ENCODE measurements around the gene TRIM47. TPM values are rescaled to one million over a fixed set of nuclear protein-coding genes. Genes with fewer than 3 reads are reported as not detected.
"Not testable (repeated sequence)": the region's sequence is repeated elsewhere in the genome, so short reads cannot be mapped to it uniquely, and the experiment has no call there.

The TRIM47 gene
- total RNA-seq, 1 donor from 2014 or later: 39.5 TPM

DNA sequence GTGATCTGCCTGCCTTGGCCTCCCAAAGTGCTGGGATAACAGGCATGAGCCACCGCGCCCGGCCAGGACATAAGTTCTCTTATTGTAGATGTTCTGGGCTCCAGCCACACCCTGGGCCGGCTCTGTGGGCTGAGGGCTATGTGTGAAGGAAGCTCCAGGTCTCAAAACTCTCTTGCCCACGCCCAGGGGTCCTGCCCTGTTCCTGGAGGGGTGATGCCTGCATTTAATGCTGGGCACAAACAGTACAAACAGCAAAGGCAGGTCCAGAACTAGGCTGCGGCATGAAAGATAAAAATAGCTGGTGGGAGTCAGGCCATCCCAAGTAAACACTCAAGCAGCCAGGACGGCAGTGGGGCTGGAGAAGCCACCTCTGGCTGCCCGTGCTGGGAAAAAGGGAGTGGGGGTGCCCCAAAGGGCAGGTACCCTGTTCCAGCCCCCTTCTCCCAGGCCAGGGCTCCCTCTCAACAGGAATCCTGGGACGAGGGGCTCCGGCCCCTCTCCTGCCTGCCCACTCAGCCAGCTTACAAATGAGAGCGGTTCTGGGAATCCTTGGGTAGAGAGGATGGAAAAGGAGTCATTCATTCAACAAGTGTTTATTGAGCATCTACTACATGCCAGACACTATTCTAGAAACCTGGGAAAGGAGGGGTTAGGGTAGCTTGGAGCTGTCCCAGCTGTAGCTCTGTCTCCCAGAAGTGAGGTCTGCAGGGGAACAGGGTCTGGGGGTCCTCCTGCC, 4.6 kb downstream of the TRIM47 start:
- intact Hi-C loops (cut with DNase I): no loop called here

DNA sequence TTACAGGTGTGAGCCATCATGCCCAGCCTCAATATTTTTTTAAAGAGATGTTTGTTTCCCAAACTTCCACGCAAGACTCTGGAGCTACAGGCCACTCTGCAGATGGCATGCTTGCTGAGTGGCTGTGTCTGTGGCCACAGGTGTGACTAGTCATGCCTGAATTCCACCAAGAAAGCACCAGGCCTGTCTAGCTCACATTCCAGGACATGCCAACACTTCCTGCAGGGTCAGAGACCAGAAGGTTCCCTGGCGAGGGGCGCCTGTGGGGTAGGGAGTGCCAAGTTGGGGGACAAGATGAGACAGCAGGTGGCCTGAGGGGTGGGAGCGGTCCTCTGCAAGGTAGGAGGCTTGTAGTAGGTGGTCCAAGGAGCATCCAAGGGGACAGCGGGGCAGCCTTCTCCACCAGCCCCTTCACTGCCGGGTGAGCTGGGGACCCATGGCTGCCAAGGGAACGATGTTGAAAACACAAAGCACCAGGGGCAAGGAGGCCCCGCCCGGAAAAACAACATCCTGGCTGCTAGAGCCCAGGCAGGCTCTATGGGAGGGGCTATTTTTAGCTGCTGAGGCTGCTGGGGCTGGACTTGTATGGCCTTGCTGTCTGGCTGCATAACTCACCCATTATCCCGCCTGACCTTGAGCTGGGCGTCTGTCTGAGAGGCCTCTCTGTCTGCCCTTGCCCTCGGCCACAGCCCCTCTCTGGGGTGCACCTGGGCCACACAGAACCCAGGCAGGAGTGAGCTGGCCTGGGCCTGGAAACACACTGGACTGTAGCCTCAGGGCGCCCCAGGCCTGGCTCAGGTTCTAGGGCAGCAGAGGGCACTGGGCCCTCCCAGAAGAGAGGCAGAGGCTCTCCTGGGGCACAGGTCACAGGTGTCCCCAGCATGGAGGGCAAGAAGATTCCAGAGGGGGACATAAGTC, 5.7 kb downstream of the TRIM47 start:
- intact Hi-C loops (cut with DNase I): no loop called here
- DNase-seq (ENCODE audit: low spot score): peak; percentile 88

More for the DNA sequence above, 4.6 kb downstream of the TRIM47 start:
- no peak for DNase-seq (ENCODE audit: low spot score)

DNA sequence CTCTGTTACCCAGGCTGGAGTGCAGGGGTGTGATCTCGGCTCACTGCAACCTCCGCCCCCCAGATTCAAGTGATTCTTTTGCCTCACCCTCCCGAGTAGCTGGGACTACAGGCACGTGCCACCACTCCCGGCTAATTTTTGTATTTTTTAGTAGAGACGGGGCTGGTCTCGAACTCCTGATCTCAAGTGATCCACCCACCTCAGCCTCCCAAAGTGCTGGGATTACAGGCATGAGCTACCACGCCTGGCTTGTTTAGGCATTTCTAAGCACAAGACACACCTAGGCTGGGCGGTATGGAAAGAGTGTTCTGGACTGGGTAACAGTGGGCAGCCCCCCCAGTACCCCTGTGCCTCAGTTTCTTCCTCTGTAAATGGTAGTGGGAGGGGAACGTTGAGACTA, 8.2 kb downstream of the TRIM47 start:
- DNase-seq (ENCODE audit: low spot score); intact Hi-C loops (cut with DNase I): not testable (repeated sequence)

DNA sequence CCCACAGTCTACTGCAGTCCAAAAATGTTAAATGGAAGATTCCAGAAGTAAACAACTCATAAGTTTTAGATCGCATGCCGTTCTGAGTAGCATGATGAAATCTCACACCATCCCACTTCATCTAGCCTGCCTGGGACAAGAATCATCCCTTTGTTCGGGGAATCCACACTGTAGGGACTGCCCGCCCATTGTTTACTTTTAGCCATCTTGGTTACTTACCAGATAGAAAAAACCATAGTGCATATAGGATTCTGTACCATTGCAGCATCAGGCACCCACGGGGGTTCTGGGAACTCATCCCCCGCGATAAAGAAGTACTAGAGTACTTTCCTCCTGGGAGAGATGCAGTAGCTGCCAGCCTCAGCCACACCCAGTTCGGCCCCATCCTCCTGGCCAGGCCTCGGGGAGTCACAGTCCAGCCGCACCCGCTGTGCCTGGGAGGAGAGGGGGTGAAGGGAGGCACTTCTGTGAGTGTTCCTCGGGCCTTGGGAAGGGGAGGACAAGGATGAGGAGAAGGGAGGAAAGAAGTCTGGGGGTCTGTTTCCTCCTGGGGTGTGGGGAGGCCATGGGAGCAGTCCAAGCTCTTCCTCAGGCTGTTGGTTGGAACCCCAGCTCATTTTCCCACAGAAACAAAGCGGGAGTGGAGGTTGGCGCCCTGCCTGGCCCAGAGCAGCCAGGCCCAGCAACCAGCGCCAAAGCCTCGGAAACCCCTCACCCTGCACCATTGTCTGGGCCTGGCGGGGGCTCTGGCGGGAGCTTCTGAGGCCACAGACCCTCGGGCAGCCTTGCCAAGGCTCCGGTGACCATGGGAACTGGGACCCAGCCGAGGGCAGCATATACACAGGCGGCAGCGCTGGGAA, 8.9 kb downstream of the TRIM47 start:
- intact Hi-C loops (cut with DNase I): no loop called here
- no peak for DNase-seq (ENCODE audit: low spot score)

DNA sequence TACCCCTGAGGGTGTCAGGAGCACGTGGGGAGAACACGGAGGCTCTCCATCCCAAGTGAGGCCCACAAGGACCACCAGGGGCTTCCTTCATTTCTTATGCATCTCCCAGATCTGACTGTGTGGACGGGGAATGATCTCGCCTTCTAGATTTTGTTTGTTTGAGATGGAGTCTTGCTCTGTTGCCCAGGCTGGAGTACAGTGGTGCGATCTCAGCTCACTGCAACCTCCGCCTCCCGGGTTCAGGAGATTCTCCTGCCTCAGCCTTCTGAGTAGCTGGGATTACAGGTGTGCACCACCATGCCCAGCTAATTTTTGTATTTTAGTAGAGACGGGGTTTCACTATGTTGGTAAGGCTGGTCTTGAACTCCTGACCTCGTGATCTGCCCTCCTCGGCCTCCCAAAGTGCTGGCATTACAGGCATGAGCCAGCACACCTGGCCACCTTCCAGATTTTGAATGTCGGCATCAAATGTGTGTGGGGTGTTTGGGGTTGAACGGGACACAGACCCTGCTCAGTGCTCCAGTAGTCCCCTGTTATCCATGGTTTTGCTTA, 9.6 kb downstream of the TRIM47 start:
- intact Hi-C loops (cut with DNase I); DNase-seq (ENCODE audit: low spot score): not testable (repeated sequence)

DNA sequence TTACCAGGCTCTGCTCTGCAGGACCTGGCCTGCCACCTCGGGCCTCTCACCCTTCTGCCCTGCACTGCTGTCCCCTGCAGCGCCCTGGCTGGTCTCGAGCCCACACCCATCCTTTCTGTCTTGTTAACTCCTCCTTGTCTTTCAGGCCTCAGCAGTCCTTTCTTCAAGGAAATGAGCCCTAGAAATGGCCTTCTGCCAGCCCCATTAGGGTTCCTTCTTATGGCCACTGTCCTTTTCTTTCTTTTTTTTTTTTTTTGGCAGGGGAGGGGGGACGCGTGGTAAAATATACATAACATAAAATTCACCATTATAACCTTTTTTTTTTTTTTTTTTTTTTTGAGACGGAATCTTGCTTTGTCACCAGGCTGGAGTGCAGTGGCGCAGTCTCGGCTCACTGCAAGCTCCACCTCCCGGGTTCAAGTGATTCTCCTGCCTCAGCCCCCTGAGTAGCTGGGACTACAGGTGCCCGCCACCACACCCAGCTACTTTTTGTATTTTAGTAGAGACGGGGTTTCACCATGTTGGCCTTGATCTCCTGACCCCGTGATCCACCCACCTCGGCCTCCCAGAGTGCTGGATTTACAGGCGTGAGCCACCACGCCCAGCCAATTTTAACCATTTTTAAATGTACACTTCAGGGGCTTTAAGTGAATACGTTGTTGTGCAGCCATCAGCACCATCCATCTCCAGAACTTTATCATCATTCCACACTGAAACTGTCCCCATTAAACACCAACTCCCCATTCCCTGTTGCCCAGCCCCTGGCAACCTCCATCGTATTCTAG, 12.8 kb downstream of the TRIM47 start:
- intact Hi-C loops (cut with DNase I); DNase-seq (ENCODE audit: low spot score): not testable (repeated sequence)

- intact Hi-C loops (cut with DNase I); DNase-seq (ENCODE audit: low spot score): not testable (repeated sequence)
Observed at GRCh38 chr17:75864887-75865286, 13.5 kb downstream of the TRIM47 start.

DNA sequence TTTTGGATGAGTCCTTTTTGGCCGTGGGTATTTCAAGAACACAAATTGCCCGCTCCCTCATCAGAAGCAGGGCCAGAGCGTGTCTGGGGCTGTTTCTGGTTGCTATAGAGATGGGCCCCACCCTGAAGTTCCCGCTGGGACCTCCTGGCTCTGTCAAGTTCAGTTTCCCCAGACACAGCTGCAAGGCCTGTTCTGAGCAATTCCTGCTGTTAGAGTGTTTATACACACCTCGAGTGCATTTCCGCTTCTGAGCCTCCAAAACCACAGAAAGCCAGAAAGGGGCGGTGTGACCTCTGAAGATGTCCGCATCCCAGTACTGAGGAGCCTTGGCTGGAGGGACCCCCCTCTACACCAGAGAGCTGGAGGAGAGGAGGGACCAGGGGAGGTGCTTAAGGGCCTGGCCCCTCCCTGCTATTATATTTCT, 13.9 kb downstream of the TRIM47 start:
- intact Hi-C loops (cut with DNase I): no loop called here
- no peak for DNase-seq (ENCODE audit: low spot score)

DNA sequence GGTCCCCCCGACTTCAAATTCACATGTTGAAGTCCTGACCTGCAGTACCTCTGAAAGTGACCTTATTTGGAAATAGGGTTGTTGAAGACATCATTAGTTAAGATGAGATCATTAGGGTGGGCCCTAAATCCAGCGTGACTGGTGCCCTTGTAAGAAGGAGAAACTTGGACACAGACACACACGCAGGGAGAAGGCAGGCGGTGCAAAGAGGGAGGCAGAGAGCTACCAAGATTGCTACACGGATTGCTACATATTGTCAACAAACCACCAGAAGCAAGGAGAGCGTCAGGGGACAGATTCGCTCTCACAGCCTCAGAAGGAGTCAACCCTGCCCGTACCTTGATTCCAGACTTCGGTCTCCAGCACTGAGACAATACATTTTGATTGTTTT, 16.5 kb downstream of the TRIM47 start:
- intact Hi-C loops (cut with DNase I): no loop called here
- no peak for DNase-seq (ENCODE audit: low spot score)

- intact Hi-C loops (cut with DNase I): not testable (repeated sequence)
Observed at GRCh38 chr17:75859358-75859757, 19.0 kb downstream of the TRIM47 start.

GRCh38 chr17:75856062-75856756, 22.2 kb downstream of the TRIM47 start:
- intact Hi-C loops (cut with DNase I): loop anchor here (2.0 kb wide), 1 partner anchor 41 kb away; the partner anchor contains the start of gene TRIM65
- no peak for DNase-seq (ENCODE audit: low spot score)

More at GRCh38 chr17:75859358-75859757, 19.0 kb downstream of the TRIM47 start:
- DNase-seq (ENCODE audit: low spot score): not testable (repeated sequence)

GRCh38 chr17:75855310-75856061, 22.9 kb downstream of the TRIM47 start, which contains the start of gene WBP2:
Gene WBP2, minus strand, starts transcription at chr17:75855335. Its CDS starts 38 bp downstream, at chr17:75855297.
- intact Hi-C loops (cut with DNase I): loop anchor here (1.0 to 2.0 kb wide), 3 partner anchors 22 to 71 kb away; partner anchors contain the start of genes TRIM65 and UNK
- peak; percentile 98 for DNase-seq (ENCODE audit: low spot score)

- intact Hi-C loops (cut with DNase I): loop anchor here (1.0 to 2.0 kb wide), 2 partner anchors 22 to 70 kb away; partner anchors contain the start of gene UNK
- no peak for DNase-seq (ENCODE audit: low spot score)
Observed at GRCh38 chr17:75854881-75855309, 23.5 kb downstream of the TRIM47 start.

DNA sequence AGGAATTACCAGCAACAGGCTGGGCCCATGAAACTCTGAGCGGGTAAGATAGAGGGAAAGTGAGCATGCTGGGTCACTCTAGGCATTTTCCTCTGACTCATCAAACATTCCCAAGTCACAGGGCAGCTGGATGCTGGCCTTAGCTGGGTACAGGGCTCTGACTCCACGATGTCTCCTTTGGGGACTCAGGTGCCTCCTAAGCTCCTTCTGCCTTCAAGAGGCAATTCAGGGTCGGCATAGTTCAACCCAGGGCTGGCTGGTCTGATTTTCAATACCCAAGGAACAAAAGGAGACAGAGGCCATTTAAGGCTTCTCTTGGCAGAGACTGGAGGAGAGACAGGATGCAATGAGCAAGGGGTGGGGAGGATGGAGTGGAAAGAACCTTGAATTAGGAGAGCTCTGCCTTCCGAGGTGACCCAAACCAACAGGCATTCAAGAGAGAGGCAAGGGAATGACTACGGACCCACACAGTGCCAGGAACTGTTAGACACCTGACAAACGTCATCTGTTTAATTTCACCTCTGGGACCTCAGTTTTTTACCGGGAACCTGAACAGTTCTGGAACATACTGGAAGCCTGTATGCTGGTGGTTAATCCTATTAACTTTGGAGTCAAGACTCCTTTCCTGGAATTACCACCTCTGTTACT, 24.2 kb downstream of the TRIM47 start:
- intact Hi-C loops (cut with DNase I): loop anchor here (2.0 kb wide), 1 partner anchor 69 kb away; the partner anchor contains the start of gene UNK

GRCh38 chr17:75853433-75853832, 24.9 kb downstream of the TRIM47 start:
- no peak for DNase-seq (ENCODE audit: low spot score)
- intact Hi-C loops (cut with DNase I): no loop called here

More for the DNA sequence above, 24.2 kb downstream of the TRIM47 start:
- DNase-seq (ENCODE audit: low spot score): no peak

DNA sequence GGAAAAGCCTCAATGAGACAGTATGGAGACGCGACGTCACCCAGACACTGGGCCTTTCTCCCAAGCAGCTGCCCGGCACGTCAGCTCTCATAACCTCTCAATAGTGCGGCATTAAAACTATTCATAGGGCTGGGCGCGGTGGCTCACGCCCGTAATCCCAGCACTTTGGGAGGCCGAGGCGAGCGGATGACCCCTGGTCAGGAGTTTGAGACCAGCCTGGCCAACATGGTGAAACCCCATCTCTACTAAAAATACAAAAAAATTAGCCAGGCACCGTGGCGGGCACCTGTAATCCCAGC, 26.7 kb downstream of the TRIM47 start:
- DNase-seq (ENCODE audit: low spot score); intact Hi-C loops (cut with DNase I): not testable (repeated sequence)
